HG02642 (cell line): ENCODE measurements around the gene UBE2E2.

Source experiments
- ATAC-seq: cut with Tn5 transposase; IDR thresholded peaks from one replicate; pipeline ENCODE4 v1.9.1; 2021; ENCODE audit warnings: mild to moderate bottlenecking; ENCODE audit not compliant: unreplicated experiment, poor library complexity

Gene UBE2E2

GRCh38 chr3:23494967-23495366, 291.8 kb downstream of the UBE2E2 start:
- no peak for ATAC-seq

- no peak for ATAC-seq
Observed at GRCh38 chr3:23495507-23495906, 292.4 kb downstream of the UBE2E2 start.

GRCh38 chr3:23496165-23496564, 293.0 kb downstream of the UBE2E2 start:
- ATAC-seq, result peak; percentile 82

GRCh38 chr3:23497156-23497555, 294.0 kb downstream of the UBE2E2 start:
- no peak for ATAC-seq

- ATAC-seq, result no peak
Observed at GRCh38 chr3:23501201-23501802, 298.2 kb downstream of the UBE2E2 start.

- no peak for ATAC-seq
Observed at GRCh38 chr3:23508464-23508863, 305.3 kb downstream of the UBE2E2 start.

- no peak for ATAC-seq
Observed at GRCh38 chr3:23518441-23518840, 315.3 kb downstream of the UBE2E2 start.

- ATAC-seq, result peak; percentile 88
Observed at GRCh38 chr3:23519314-23520208, 316.4 kb downstream of the UBE2E2 start.

- no peak for ATAC-seq
Observed at GRCh38 chr3:23527326-23527725, 324.2 kb downstream of the UBE2E2 start.

GRCh38 chr3:23533596-23533995, 330.5 kb downstream of the UBE2E2 start:
- no peak for ATAC-seq

GRCh38 chr3:23533996-23534395, 330.9 kb downstream of the UBE2E2 start:
- ATAC-seq, result no peak

GRCh38 chr3:23537101-23537551, 334.0 kb downstream of the UBE2E2 start:
- no peak for ATAC-seq

GRCh38 chr3:23539185-23539584, 336.1 kb downstream of the UBE2E2 start:
- no peak for ATAC-seq

GRCh38 chr3:23540600-23540999, 337.5 kb downstream of the UBE2E2 start:
- ATAC-seq, result no peak

- no peak for ATAC-seq
Observed at GRCh38 chr3:23542079-23542478, 339.0 kb downstream of the UBE2E2 start.

- ATAC-seq, result no peak
Observed at GRCh38 chr3:23546181-23546580, 343.1 kb downstream of the UBE2E2 start.

- ATAC-seq, result no peak
Observed at GRCh38 chr3:23547905-23548650, 345.0 kb downstream of the UBE2E2 start.

- ATAC-seq, result no peak
Observed at GRCh38 chr3:23548706-23549105, 345.6 kb downstream of the UBE2E2 start.

- ATAC-seq, result no peak
Observed at GRCh38 chr3:23549148-23549910, 346.2 kb downstream of the UBE2E2 start.

- peak; percentile 88 for ATAC-seq
Observed at GRCh38 chr3:23550402-23550801, 347.3 kb downstream of the UBE2E2 start.
